ENCODE results near the gene TLE2. TPM values are rescaled to one million over a fixed set of nuclear protein-coding genes. Genes with fewer than 3 reads are reported as not detected.

Gene TLE2
- total RNA-seq, 3 donors from 2014 or later (not counting 1 experiment from before 2014, with no cell fraction given), result 6.1 to 8.8 (median 8.2) TPM

GRCh38 chr19:3028305-3029064, 595 bp downstream of the TLE2 start:
- Mint-ChIP-seq H3K4me3 (peak overlapping the region; percentile 78), H3K27me3 (ENCODE audit: low read depth in 2 of 2) (peaks cover 0 to 11% of the 10 kb centered on the region in 2 donors), H3K27ac (peak overlapping the region in 1 of 2 donors; percentile 65), H3K9me3 (no peaks in the 10 kb centered on the region), H3K4me1 (peaks cover 0 to 22% of the 10 kb centered on the region in 2 donors), H3K36me3 (no peaks in the 10 kb centered on the region)
- no peak for TF ChIP-seq CTCF (IDR thresholded peaks at IDR 0.05)
- no peak overlapping the region for H3K27ac ChIP-seq (ENCODE audit: low read length)
- H3K4me3 ChIP-seq (ENCODE audit: low read length), result peak overlapping the region; percentile 52
- intact Hi-C loops (cut with micrococcal nuclease), result no loop called here
- ATAC-seq (peak in 2 of 3 donors; percentile 40 to 56), DNase-seq (peak in 1 of 2 donors; percentile 40)
- H3K27me3 ChIP-seq (ENCODE audit: control insufficient read depth, insufficient read depth, low read length), result peaks cover 16% of the 10 kb centered on the region
- no peaks in the 10 kb centered on the region for H3K9me3 ChIP-seq (ENCODE audit: control insufficient read depth, insufficient read depth, low read length)
- H3K36me3 ChIP-seq (ENCODE audit: control insufficient read depth, insufficient read depth, low read length), result no peaks in the 10 kb centered on the region
- peaks cover 27% of the 10 kb centered on the region for H3K4me1 ChIP-seq (ENCODE audit: control insufficient read depth, insufficient read depth, low read length)
- under 1% methylated on average over 37 of the region's 40 CpGs for WGBS (ENCODE audit: insufficient coverage)

DNA sequence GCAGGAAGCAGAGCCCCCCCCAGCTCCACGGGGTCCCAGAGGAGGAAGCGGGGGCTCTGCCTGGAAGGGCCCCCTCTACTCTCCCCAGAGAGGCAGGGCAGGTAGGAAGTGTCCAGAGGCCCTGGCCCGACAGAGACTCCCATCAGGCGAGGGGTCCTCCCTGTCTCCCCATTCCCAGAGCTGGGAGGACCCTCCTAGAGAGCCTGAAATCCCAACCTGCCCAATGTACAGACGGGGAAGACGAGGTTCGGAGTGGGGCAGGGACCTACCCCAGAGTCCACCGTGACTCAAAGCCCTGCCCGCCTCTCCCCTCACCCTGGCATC, 1.1 kb downstream of the TLE2 start:
- H3K4me1 ChIP-seq (ENCODE audit: control insufficient read depth, insufficient read depth, low read length), result peaks cover 27% of the 10 kb centered on the region
- peaks cover 0 to 11% of the 10 kb centered on the region in 2 donors for H3K27me3 Mint-ChIP-seq (ENCODE audit: low read depth in 2 of 2)
- DNase-seq (no peak), ATAC-seq (no peak)
- H3K27ac Mint-ChIP-seq, result peak overlapping the region in 1 of 2 donors; percentile 65
- no peaks in the 10 kb centered on the region for H3K9me3 ChIP-seq (ENCODE audit: control insufficient read depth, insufficient read depth, low read length)
- H3K36me3 ChIP-seq (ENCODE audit: control insufficient read depth, insufficient read depth, low read length), result no peaks in the 10 kb centered on the region
- H3K27ac ChIP-seq (ENCODE audit: low read length), result no peak overlapping the region
- H3K4me1 Mint-ChIP-seq, result peaks cover 0 to 22% of the 10 kb centered on the region in 2 donors
- intact Hi-C loops (cut with micrococcal nuclease), result no loop called here
- H3K27me3 ChIP-seq (ENCODE audit: control insufficient read depth, insufficient read depth, low read length), result peaks cover 16% of the 10 kb centered on the region
- WGBS (ENCODE audit: insufficient coverage), result 65% methylated on average over 8 of the region's 9 CpGs
- no peak for TF ChIP-seq CTCF (IDR thresholded peaks at IDR 0.05)
- no peaks in the 10 kb centered on the region for H3K36me3 Mint-ChIP-seq
- peak overlapping the region; percentile 78 for H3K4me3 Mint-ChIP-seq
- no peak overlapping the region for H3K4me3 ChIP-seq (ENCODE audit: low read length)
- H3K9me3 Mint-ChIP-seq, result no peaks in the 10 kb centered on the region

DNA sequence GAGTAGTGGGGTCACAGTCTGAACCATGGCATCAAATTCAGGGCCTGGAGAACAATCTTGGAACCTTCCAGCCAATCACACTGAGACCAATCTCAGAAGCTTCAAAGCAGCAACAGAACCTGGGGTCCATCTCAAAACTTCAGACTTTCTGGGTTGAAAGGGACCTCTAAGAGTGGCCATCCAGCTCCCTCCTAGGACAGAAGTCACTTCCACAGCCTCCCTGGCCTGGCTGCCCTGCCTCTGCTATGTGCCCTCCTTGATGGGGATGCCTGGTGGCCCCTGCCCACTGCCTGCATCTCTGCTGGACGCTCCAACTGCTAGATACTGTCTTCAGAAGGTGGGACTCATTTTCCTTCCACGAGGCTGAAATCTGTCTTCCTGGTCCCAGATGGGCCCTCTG, 1.8 kb downstream of the TLE2 start:
- Histone ChIP-seq H3K4me3 (ENCODE audit: low read length) (no peak overlapping the region), H3K36me3 (ENCODE audit: control insufficient read depth, insufficient read depth, low read length) (no peaks in the 10 kb centered on the region), H3K27me3 (ENCODE audit: control insufficient read depth, insufficient read depth, low read length) (peaks cover 16% of the 10 kb centered on the region), H3K27ac (ENCODE audit: low read length) (no peak overlapping the region), H3K9me3 (ENCODE audit: control insufficient read depth, insufficient read depth, low read length) (no peaks in the 10 kb centered on the region), H3K4me1 (ENCODE audit: control insufficient read depth, insufficient read depth, low read length) (peaks cover 27% of the 10 kb centered on the region)
- ATAC-seq (no peak), DNase-seq (no peak)
- H3K27me3 Mint-ChIP-seq (ENCODE audit: low read depth in 2 of 2), result peaks cover 0 to 11% of the 10 kb centered on the region in 2 donors
- H3K27ac Mint-ChIP-seq, result peak overlapping the region in 1 of 2 donors; percentile 65
- no peaks in the 10 kb centered on the region for H3K36me3 Mint-ChIP-seq
- no peaks in the 10 kb centered on the region for H3K9me3 Mint-ChIP-seq
- H3K4me3 Mint-ChIP-seq, result peak overlapping the region; percentile 78
- 74% methylated on average over 2 of the region's 2 CpGs for WGBS (ENCODE audit: insufficient coverage)
- intact Hi-C loops (cut with micrococcal nuclease), result no loop called here
- peaks cover 0 to 22% of the 10 kb centered on the region in 2 donors for H3K4me1 Mint-ChIP-seq
- no peak for TF ChIP-seq CTCF (IDR thresholded peaks at IDR 0.05)
